HEK293 (cell line): ENCODE measurements around the gene RBP7.

Experiments used
- CTCF ChIA-PET: fragments of 350-600 bp; formaldehyde crosslinking; extraction: SDS; loops from one replicate; lab custom pipeline; 2021; ENCODE audit warnings: antibody characterized with exemption; lab: Yijun Ruan, JAX
- POLR2A ChIA-PET: fragments of 300-600 bp; formaldehyde crosslinking; extraction: SDS; loops from one replicate; lab custom pipeline; 2020; ENCODE audit warnings: antibody characterized with exemption, inconsistent platforms; lab: Yijun Ruan, JAX
- H3K27ac ChIP-seq: fragments of 200-500 bp; sonication (Bioruptor generic); 2 replicates; pipeline ENCODE4 v1.5.1; 2014; ENCODE audit warnings: low read depth, low read length, control low read depth, inconsistent platforms; ENCODE audit errors: extremely low read depth
- H3K36me3 ChIP-seq, 2 experiments: fragments of 200-500 bp in 1 of 2; sonication (Bioruptor generic) in 1 of 2; 1 replicate in 1 of 2; 2 replicates in 1 of 2; pipeline ENCODE4 v1.5.1; 2014 to 2017; ENCODE audit warnings: inconsistent platforms in 2 of 2, low read length in 2 of 2; ENCODE audit not compliant: control insufficient read depth in 2 of 2, insufficient read depth in 1 of 2
- H3K4me1 ChIP-seq: fragments of 200-500 bp; sonication (Bioruptor generic); 2 replicates; pipeline ENCODE4 v1.5.1; 2014; ENCODE audit warnings: mild to moderate bottlenecking, low read length, inconsistent platforms; ENCODE audit not compliant: control insufficient read depth, insufficient read depth
- H3K4me3 ChIP-seq: 2 replicates; pipeline ENCODE4 v1.5.1; 2011; ENCODE audit warnings: low read depth, mild to moderate bottlenecking, control low read depth, low read length, moderate library complexity
- H3K9me3 ChIP-seq: fragments of 200-500 bp; sonication (Bioruptor generic); 2 replicates; pipeline ENCODE4 v1.5.1; 2014; ENCODE audit warnings: low read depth, low read length, inconsistent platforms; ENCODE audit not compliant: control insufficient read depth, insufficient read depth
- FEZF1 ChIP-seq: fragments of 450-650 bp; formaldehyde crosslinking; IDR thresholded peaks from 2 replicates; pipeline ENCODE4 v1.5.1; 2016; ENCODE audit warnings: missing biosample characterization, missing genetic modification characterization
- KLF1 ChIP-seq: fragments of 450-650 bp; formaldehyde crosslinking; IDR thresholded peaks from 2 replicates; pipeline ENCODE4 v1.5.1; 2016; ENCODE audit warnings: missing biosample characterization, missing genetic modification characterization
- KLF10 ChIP-seq: fragments of 450-650 bp; IDR thresholded peaks from 2 replicates; pipeline ENCODE4 v1.5.1; 2018; ENCODE audit warnings: missing biosample characterization, mild to moderate bottlenecking, missing genetic modification characterization
- KLF9 ChIP-seq: fragments of 450-650 bp; formaldehyde crosslinking; IDR thresholded peaks from 2 replicates; pipeline ENCODE4 v1.5.1; 2016; ENCODE audit warnings: missing biosample characterization, missing genetic modification characterization, low read depth
- MZF1 ChIP-seq: fragments of 450-650 bp; formaldehyde crosslinking; IDR thresholded peaks from 2 replicates; pipeline ENCODE4 v1.5.1; 2017; ENCODE audit warnings: missing biosample characterization, missing genetic modification characterization, borderline replicate concordance
- PRDM1 ChIP-seq: fragments of 450-650 bp; formaldehyde crosslinking; IDR thresholded peaks from 2 replicates; pipeline ENCODE4; 2016; ENCODE audit warnings: missing biosample characterization, missing genetic modification characterization
- ZBTB21 ChIP-seq: fragments of 450-650 bp; formaldehyde crosslinking; IDR thresholded peaks from 2 replicates; pipeline ENCODE4 v1.5.1; 2017; ENCODE audit warnings: missing biosample characterization, missing genetic modification characterization
- ZBTB48 ChIP-seq: fragments of 450-650 bp; formaldehyde crosslinking; IDR thresholded peaks from 2 replicates; pipeline ENCODE4 v1.5.1; 2016; ENCODE audit warnings: missing biosample characterization, missing genetic modification characterization
- ZFP3 ChIP-seq: fragments of 450-650 bp; formaldehyde crosslinking; IDR thresholded peaks from 2 replicates; pipeline ENCODE4 v1.5.1; 2016; ENCODE audit warnings: low read depth, missing biosample characterization, missing genetic modification characterization
- ZNF114 ChIP-seq: fragments of 450-650 bp; formaldehyde crosslinking; IDR thresholded peaks from 2 replicates; pipeline ENCODE4 v1.5.0; 2017; ENCODE audit warnings: missing biosample characterization, missing genetic modification characterization
- ZNF23 ChIP-seq: fragments of 450-650 bp; formaldehyde crosslinking; IDR thresholded peaks from 2 replicates; pipeline ENCODE4 v1.5.1; 2016; ENCODE audit warnings: missing biosample characterization, missing genetic modification characterization, borderline replicate concordance
- ZNF274 ChIP-seq, 2 experiments: fragments of 200-500 bp in 1 of 2; fragments of 450-650 bp in 1 of 2; sonication (Bioruptor generic) in 1 of 2; formaldehyde crosslinking in 1 of 2; IDR thresholded peaks; 2 replicates each; pipeline versions ENCODE4 v1.5.1 to v1.6.1; 2014 to 2016; ENCODE audit warnings: borderline replicate concordance in 1 of 2, inconsistent platforms in 1 of 2, low read length in 1 of 2, missing biosample characterization in 1 of 2, missing genetic modification characterization in 1 of 2
- ZNF292 ChIP-seq: fragments of 450-650 bp; formaldehyde crosslinking; IDR thresholded peaks from 2 replicates; pipeline ENCODE4 v1.5.1; 2016; ENCODE audit warnings: low read depth, missing biosample characterization, missing genetic modification characterization, borderline replicate concordance
- ZNF391 ChIP-seq: fragments of 450-650 bp; formaldehyde crosslinking; IDR thresholded peaks from 2 replicates; pipeline ENCODE4 v1.5.1; 2016; ENCODE audit warnings: low read depth, missing biosample characterization, missing genetic modification characterization, borderline replicate concordance
- ZNF529 ChIP-seq: fragments of 450-650 bp; formaldehyde crosslinking; IDR thresholded peaks from 2 replicates; pipeline ENCODE4 v1.5.1; 2017; ENCODE audit warnings: missing genetic modification characterization, missing biosample characterization; ENCODE audit not compliant: insufficient replicate concordance
- ZNF785 ChIP-seq: fragments of 450-650 bp; formaldehyde crosslinking; IDR thresholded peaks from 2 replicates; pipeline ENCODE4 v1.5.1; 2016; ENCODE audit warnings: missing biosample characterization, missing genetic modification characterization
- ZNF791 ChIP-seq: fragments of 450-650 bp; formaldehyde crosslinking; IDR thresholded peaks from 2 replicates; pipeline ENCODE4 v1.5.1; 2016; ENCODE audit warnings: missing biosample characterization, missing genetic modification characterization
- TF ChIP-seq, protein P1 (sequence below): fragments of 450-650 bp; formaldehyde crosslinking; IDR thresholded peaks from 2 replicates; pipeline ENCODE4 v1.5.1; 2017; ENCODE audit warnings: missing biosample characterization, missing genetic modification characterization
- TF ChIP-seq, protein P2 (sequence below): fragments of 450-650 bp; formaldehyde crosslinking; IDR thresholded peaks from 2 replicates; pipeline ENCODE4 v1.5.1; 2016; ENCODE audit warnings: missing biosample characterization, missing genetic modification characterization
- TF ChIP-seq, protein P3 (sequence below): fragments of 450-650 bp; formaldehyde crosslinking; IDR thresholded peaks from 2 replicates; pipeline ENCODE4 v1.5.1; 2016; ENCODE audit warnings: missing biosample characterization, missing genetic modification characterization
- TF ChIP-seq, protein P4 (sequence below): fragments of 450-650 bp; formaldehyde crosslinking; IDR thresholded peaks from 2 replicates; pipeline ENCODE4 v1.5.1; 2016; ENCODE audit warnings: missing biosample characterization, missing genetic modification characterization
- TF ChIP-seq, protein P5 (sequence below): fragments of 450-650 bp; formaldehyde crosslinking; IDR thresholded peaks from 2 replicates; pipeline ENCODE4 v1.5.1; 2016; ENCODE audit warnings: missing biosample characterization, missing genetic modification characterization, low read depth
- TF ChIP-seq, protein P6 (sequence below): fragments of 450-650 bp; formaldehyde crosslinking; IDR thresholded peaks from 2 replicates; pipeline ENCODE4 v1.5.1; 2016; ENCODE audit warnings: missing biosample characterization, missing genetic modification characterization

Gene RBP7

DNA sequence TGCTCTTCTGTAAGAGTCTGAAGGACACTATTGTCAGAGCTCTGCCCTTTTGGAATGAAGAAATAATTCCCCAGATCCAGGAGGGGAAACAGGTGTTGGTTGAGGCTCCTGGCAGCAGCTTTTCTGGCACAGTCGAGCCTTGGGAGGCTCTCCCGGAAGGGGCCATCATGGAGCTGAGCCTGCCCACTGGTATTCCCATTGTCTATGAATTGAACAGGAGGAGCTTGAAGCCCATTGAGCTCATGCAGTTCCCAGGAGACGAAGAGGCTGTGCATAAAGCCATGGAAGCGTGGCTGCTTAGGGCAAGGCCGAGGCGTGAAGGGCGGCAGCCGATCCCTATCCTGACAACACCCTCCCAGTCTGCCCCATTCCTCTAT lies 62.3 kb downstream of the RBP7 start:
- no peak overlapping the region for H3K4me3 ChIP-seq
- TF ChIP-seq FEZF1 (tag by site-specific recombination) (no peak), ZBTB21 (no peak), ZNF23 (tag by site-specific recombination) (no peak), ZBTB48 (tag by site-specific recombination) (no peak), PRDM1 (no peak), ZNF114 (tag by site-specific recombination) (no peak), ZNF785 (tag by site-specific recombination) (no peak), KLF9 (tag by site-specific recombination) (no peak), MZF1 (tag by site-specific recombination) (no peak), KLF1 (tag by site-specific recombination) (no peak), ZNF791 (tag by site-specific recombination) (no peak)
- TF ChIP-seq, protein P1, sequence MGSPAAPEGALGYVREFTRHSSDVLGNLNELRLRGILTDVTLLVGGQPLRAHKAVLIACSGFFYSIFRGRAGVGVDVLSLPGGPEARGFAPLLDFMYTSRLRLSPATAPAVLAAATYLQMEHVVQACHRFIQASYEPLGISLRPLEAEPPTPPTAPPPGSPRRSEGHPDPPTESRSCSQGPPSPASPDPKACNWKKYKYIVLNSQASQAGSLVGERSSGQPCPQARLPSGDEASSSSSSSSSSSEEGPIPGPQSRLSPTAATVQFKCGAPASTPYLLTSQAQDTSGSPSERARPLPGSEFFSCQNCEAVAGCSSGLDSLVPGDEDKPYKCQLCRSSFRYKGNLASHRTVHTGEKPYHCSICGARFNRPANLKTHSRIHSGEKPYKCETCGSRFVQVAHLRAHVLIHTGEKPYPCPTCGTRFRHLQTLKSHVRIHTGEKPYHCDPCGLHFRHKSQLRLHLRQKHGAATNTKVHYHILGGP (tag by site-specific recombination): no peak
- TF ChIP-seq, protein P2, sequence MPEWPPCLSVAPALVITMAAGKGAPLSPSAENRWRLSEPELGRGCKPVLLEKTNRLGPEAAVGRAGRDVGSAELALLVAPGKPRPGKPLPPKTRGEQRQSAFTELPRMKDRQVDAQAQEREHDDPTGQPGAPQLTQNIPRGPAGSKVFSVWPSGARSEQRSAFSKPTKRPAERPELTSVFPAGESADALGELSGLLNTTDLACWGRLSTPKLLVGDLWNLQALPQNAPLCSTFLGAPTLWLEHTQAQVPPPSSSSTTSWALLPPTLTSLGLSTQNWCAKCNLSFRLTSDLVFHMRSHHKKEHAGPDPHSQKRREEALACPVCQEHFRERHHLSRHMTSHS: no peak
- TF ChIP-seq, protein P3, sequence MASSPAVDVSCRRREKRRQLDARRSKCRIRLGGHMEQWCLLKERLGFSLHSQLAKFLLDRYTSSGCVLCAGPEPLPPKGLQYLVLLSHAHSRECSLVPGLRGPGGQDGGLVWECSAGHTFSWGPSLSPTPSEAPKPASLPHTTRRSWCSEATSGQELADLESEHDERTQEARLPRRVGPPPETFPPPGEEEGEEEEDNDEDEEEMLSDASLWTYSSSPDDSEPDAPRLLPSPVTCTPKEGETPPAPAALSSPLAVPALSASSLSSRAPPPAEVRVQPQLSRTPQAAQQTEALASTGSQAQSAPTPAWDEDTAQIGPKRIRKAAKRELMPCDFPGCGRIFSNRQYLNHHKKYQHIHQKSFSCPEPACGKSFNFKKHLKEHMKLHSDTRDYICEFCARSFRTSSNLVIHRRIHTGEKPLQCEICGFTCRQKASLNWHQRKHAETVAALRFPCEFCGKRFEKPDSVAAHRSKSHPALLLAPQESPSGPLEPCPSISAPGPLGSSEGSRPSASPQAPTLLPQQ (tag by site-specific recombination): no peak
- TF ChIP-seq, protein P4, sequence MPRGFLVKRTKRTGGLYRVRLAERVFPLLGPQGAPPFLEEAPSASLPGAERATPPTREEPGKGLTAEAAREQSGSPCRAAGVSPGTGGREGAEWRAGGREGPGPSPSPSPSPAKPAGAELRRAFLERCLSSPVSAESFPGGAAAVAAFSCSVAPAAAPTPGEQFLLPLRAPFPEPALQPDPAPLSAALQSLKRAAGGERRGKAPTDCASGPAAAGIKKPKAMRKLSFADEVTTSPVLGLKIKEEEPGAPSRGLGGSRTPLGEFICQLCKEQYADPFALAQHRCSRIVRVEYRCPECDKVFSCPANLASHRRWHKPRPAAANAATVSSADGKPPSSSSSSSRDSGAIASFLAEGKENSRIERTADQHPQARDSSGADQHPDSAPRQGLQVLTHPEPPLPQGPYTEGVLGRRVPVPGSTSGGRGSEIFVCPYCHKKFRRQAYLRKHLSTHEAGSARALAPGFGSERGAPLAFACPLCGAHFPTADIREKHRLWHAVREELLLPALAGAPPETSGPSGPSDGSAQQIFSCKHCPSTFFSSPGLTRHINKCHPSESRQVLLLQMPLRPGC (tag by site-specific recombination): no peak
- TF ChIP-seq, protein P5, sequence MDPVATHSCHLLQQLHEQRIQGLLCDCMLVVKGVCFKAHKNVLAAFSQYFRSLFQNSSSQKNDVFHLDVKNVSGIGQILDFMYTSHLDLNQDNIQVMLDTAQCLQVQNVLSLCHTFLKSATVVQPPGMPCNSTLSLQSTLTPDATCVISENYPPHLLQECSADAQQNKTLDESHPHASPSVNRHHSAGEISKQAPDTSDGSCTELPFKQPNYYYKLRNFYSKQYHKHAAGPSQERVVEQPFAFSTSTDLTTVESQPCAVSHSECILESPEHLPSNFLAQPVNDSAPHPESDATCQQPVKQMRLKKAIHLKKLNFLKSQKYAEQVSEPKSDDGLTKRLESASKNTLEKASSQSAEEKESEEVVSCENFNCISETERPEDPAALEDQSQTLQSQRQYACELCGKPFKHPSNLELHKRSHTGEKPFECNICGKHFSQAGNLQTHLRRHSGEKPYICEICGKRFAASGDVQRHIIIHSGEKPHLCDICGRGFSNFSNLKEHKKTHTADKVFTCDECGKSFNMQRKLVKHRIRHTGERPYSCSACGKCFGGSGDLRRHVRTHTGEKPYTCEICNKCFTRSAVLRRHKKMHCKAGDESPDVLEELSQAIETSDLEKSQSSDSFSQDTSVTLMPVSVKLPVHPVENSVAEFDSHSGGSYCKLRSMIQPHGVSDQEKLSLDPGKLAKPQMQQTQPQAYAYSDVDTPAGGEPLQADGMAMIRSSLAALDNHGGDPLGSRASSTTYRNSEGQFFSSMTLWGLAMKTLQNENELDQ (tag by site-specific recombination): no peak
- H3K36me3 ChIP-seq: no peaks in the 10 kb centered on the region
- 0 out of 2 replicates have a peak, but pooled peaks cover 2% of the 10 kb centered on the region for H3K4me1 ChIP-seq
- H3K9me3 ChIP-seq: no peaks in the 10 kb centered on the region
- no peak overlapping the region for H3K27ac ChIP-seq
- POLR2A ChIA-PET: no interaction called here
- CTCF ChIA-PET: no interaction called here

DNA sequence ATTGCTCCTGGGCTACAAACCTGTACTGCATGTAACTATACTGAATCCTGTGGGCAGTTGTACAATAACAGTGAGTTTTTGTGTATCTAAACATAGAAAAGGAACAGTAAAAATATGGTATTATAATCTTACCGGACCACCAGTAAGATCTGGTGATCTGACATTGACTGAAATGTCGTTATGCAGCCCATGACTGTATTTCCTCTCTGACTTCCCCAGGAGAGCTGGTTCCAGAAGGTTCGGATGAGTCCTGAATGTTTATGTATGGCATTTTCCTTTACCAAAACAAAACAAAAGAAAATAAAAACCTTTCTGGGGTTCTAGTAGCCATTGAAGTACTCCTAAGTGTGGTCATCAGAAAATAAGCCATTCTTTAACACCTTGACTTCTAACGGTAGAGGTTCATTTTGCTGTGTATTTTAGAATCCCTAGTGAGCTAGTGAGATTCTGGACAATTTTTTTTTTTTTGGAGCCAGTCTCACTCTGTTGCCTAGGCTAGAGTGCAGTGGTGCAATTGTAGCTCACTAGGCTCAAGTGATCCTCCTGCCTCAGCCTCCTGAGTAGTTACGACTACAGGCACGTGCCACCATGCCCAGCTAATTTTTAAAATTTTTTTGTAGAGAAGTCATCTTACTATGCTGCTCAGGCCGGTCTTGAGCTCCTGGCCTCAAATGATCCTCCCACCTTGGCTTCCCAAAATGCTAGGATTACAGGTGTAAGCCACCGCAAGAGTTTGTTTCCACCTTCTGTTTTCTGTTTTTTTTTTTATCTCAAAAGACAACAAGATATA lies 63.5 kb downstream of the RBP7 start:
- H3K27ac ChIP-seq: no peak overlapping the region
- ChIA-PET CTCF (interaction anchor here (0.7 kb wide), 1 partner anchor 171 kb away, joined by 4 read pairs; no protein-coding TSS in a partner anchor), POLR2A (no interaction called here)
- TF ChIP-seq ZFP3 (no peak), ZNF274 (IDR thresholded peaks at IDR 0.05; ENCODE audit: low read length) (no peak), ZNF274 (tag by site-specific recombination; IDR thresholded peaks at IDR 0.05; ENCODE audit: borderline replicate concordance) (no peak), KLF10 (no peak), ZNF529 (tag by site-specific recombination) (no peak), ZNF391 (tag by site-specific recombination) (no peak), ZNF292 (tag by site-specific recombination) (no peak)
- TF ChIP-seq, protein P6, sequence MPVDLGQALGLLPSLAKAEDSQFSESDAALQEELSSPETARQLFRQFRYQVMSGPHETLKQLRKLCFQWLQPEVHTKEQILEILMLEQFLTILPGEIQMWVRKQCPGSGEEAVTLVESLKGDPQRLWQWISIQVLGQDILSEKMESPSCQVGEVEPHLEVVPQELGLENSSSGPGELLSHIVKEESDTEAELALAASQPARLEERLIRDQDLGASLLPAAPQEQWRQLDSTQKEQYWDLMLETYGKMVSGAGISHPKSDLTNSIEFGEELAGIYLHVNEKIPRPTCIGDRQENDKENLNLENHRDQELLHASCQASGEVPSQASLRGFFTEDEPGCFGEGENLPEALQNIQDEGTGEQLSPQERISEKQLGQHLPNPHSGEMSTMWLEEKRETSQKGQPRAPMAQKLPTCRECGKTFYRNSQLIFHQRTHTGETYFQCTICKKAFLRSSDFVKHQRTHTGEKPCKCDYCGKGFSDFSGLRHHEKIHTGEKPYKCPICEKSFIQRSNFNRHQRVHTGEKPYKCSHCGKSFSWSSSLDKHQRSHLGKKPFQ: no peak

More for the DNA sequence above, 63.5 kb downstream of the RBP7 start:
- Histone ChIP-seq H3K36me3 (no peaks in the 10 kb centered on the region), H3K4me1 (0 out of 2 replicates have a peak, but pooled peaks cover 2% of the 10 kb centered on the region), H3K4me3 (no peak overlapping the region), H3K9me3 (no peaks in the 10 kb centered on the region)
